ENCODE results near the gene STAMBP. TPM values are rescaled to one million over a fixed set of nuclear protein-coding genes. Genes with fewer than 3 reads are reported as not detected.

The STAMBP gene
- total and polyA plus RNA-seq, 12 donors = 15.7 to 44.8 (median 27.4) TPM

GRCh38 chr2:73888388-73888787, 59.6 kb downstream of the STAMBP start:
- no peaks in the 10 kb centered on the region for H3K9me3 ChIP-seq (replicated peaks in 1 of 3)
- no peak overlapping the region for H3K4me3 ChIP-seq
- intact Hi-C loops (cut with DNase I) = no loop called here
- peaks cover under 1% of the 10 kb centered on the region for H3K27me3 ChIP-seq
- H3K4me1 ChIP-seq (replicated peaks in 1 of 2) = no peaks in the 10 kb centered on the region
- 58 to 68% (median 62%) methylated on average over 2 of the region's 2 CpGs for WGBS, 4 donors
- no peak overlapping the region for H3K27ac ChIP-seq
- no peak for DNase-seq
- no peaks in the 10 kb centered on the region for H3K36me3 ChIP-seq (replicated peaks in 1 of 2)
- no peak for TF ChIP-seq CTCF (IDR thresholded peaks at IDR 0.05)
- no peak for TF ChIP-seq POLR2A (IDR thresholded peaks at IDR 0.05)

GRCh38 chr2:73889206-73889605, 60.4 kb downstream of the STAMBP start:
- H3K27ac ChIP-seq = no peak overlapping the region
- no peaks in the 10 kb centered on the region for H3K36me3 ChIP-seq (replicated peaks in 1 of 2)
- no peaks in the 10 kb centered on the region for H3K27me3 ChIP-seq
- DNase-seq = no peak
- H3K4me1 ChIP-seq (replicated peaks in 1 of 2) = no peaks in the 10 kb centered on the region
- TF ChIP-seq POLR2A (IDR thresholded peaks at IDR 0.05) = no peak
- no peaks in the 10 kb centered on the region for H3K9me3 ChIP-seq (replicated peaks in 1 of 3)
- intact Hi-C loops (cut with DNase I) = no loop called here
- 63 to 70% (median 64%) methylated on average over 5 of the region's 5 CpGs for whole genome bisulfite sequencing, 4 donors
- no peak overlapping the region for H3K4me3 ChIP-seq

- Histone ChIP-seq H3K9me3 (replicated peaks in 1 of 3) (no peaks in the 10 kb centered on the region), H3K27ac (no peak overlapping the region), H3K4me3 (no peak overlapping the region), H3K4me1 (replicated peaks in 1 of 2) (no peaks in the 10 kb centered on the region), H3K36me3 (replicated peaks in 1 of 2) (no peaks in the 10 kb centered on the region), H3K27me3 (no peaks in the 10 kb centered on the region)
- no peak for DNase-seq
- TF ChIP-seq POLR2A (IDR thresholded peaks at IDR 0.05) = no peak
- TF ChIP-seq CTCF (IDR thresholded peaks at IDR 0.05) = no peak
- intact Hi-C loops (cut with DNase I) = no loop called here
- WGBS, 4 donors = 66 to 76% (median 69%) methylated on average over 9 of the region's 9 CpGs
Measured at GRCh38 chr2:73890301-73891092, 61.7 kb downstream of the STAMBP start.

- H3K4me3 ChIP-seq = no peak overlapping the region
- H3K36me3 ChIP-seq (replicated peaks in 1 of 2) = no peaks in the 10 kb centered on the region
- TF ChIP-seq POLR2A (IDR thresholded peaks at IDR 0.05) = no peak
- no peak for TF ChIP-seq CTCF (IDR thresholded peaks at IDR 0.05)
- no peaks in the 10 kb centered on the region for H3K27me3 ChIP-seq
- DNase-seq = no peak
- 79 to 92% (median 83%) methylated on average over 3 to 5 of the region's 5 CpGs for WGBS, 4 donors
- no peaks in the 10 kb centered on the region for H3K9me3 ChIP-seq (replicated peaks in 1 of 3)
- intact Hi-C loops (cut with DNase I) = no loop called here
- no peaks in the 10 kb centered on the region for H3K4me1 ChIP-seq (replicated peaks in 1 of 2)
- H3K27ac ChIP-seq = no peak overlapping the region
Measured at GRCh38 chr2:73891276-73891901, 62.6 kb downstream of the STAMBP start.
